ENCODE data around the gene PRKRA.
A peak's percentile ranks its signal among the peaks of the same experiment; 100 is the strongest.
"Not testable (repeated sequence)": the region's sequence is repeated elsewhere in the genome, so short reads cannot be mapped to it uniquely, and the experiment has no call there.

PRKRA gene

DNA sequence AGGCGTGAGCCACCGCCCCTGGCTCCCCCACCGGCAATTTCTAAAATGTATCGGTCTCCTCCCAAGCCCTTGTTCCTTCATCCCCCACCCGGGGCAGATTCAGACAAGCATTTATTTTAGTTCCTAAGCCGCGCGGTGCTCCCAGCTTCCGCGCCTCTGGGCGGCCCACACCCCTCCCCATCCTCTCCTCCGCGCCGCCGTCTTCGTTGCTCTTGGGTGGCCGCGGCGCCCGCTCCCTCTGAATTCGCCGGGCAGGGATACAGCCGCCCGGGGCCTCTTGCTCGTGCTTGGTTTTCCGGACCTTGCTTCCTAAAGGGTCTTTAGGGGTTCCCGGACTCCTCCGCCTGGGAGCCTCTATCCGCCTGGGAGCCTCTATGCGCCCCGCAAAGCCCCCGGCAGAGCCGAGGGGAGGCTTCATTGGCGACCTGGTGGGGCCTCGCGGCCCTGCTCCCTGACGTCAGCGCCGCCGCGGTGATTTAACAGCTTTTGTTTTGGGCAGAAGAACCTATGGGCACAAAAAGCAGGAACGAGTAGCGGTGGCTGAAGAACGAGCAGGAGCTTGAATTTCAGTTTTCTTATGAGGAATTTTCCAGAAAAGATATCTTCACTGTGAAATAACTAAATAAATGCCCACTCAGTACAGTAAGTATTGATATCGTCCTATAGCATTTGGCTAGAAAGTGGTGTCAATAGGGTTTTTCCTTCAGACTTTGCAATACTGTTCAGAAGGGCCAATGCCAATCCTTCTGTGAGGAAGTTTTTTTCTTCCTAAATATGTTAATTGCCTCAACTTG lies 37.3 kb downstream of the PRKRA start:
- DNase-seq: peak; percentile 63

DNA sequence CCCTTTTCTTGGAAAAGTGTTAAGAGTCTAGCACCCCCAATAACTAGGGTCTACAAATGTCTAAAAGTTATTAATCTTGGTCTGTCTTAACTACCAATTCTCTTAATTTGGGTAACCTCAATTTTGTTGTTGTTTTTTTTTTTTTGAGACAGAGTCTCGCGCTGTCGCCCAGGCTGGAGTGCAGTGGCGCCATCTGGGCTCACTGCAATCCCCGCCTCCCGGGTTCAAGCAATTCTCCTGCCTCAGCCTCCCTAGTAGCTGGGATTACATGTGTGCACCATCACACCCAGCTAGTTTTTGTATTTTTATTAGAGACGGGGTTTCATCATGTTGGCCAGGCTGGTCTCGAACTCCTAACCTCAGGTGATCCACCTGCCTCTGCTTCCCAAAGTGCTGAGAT lies 38.5 kb downstream of the PRKRA start:
- not testable (repeated sequence) for DNase-seq

- DNase-seq: no peak
Measured at GRCh38 chr2:178412047-178412446, 38.9 kb downstream of the PRKRA start.

- DNase-seq: no peak
Measured at GRCh38 chr2:178409261-178409660, 41.7 kb downstream of the PRKRA start.

DNA sequence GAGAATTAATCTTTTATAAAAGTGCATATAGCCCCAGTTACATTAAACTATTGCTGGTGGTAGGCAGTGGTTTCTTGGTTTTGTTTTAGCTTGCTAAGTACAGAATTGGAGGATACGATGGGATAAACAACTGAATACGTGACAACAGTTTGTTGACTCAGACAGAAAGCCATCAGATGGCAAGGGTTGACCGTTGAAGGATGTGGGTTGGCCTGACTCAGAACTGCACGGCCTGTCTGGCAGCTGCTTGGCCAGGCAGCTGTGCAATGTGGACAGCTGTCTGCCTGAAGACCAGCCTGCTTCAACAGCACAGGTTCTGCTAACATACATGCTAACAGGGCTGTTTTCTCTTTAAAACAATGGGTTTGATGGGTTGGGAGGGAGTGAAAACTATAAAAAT lies 46.6 kb downstream of the PRKRA start:
- no peak for DNase-seq

GRCh38 chr2:178403671-178404306 lies 47.2 kb downstream of the PRKRA start:
- no peak for DNase-seq

- DNase-seq: no peak
Measured at GRCh38 chr2:178401994-178402437, 49.0 kb downstream of the PRKRA start.

DNA sequence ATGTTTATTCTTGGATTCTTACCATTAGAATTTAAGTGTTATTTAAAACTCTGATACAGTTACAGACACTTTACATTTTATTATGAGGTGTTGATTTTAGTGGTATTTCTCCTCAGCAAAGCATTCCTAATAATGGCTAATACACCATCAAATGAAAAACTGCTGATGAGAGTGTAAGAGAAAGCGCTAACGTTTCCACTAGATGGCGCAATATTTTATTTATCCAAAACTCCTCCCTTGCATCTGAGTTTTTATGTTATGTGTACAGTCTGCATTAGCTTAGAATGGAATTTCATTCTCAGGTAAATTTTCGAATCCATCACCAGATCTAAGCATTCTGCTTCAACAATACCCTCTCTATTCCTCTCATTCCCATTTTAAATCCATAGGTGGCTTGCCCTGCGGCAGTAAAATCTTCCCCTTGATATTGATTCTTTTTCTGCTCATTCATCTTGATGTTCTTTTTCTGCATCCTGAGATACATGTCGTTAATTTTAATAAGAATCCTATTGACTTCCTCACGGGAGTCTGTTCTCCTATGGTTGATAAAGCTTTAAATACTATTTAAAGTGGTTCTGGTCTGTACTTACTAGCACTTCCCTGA lies 53.9 kb downstream of the PRKRA start:
- DNase-seq: no peak

- no peak for DNase-seq
Measured at GRCh38 chr2:178395941-178396570, 54.9 kb downstream of the PRKRA start.

DNA sequence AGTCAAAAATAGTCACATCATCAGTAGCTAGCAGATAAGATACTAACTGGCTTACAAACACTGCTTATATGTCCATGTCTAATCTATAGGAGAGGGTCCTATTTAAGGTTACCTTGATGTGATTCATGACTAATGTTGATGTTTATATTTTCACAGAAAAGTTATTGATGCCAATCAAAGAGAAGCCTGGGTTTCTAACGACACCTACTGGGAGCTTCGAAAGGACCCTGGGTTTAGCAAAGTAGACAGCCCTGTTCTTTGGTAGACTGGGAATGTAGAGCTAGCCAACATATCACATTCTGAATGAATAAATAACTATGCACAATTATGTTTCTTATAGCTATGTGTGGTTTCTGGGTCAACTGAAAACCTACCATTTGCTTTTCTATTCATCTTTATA lies 55.7 kb downstream of the PRKRA start:
- no peak for DNase-seq

- no peak for DNase-seq
Measured at GRCh38 chr2:178394859-178395258, 56.1 kb downstream of the PRKRA start.

DNA sequence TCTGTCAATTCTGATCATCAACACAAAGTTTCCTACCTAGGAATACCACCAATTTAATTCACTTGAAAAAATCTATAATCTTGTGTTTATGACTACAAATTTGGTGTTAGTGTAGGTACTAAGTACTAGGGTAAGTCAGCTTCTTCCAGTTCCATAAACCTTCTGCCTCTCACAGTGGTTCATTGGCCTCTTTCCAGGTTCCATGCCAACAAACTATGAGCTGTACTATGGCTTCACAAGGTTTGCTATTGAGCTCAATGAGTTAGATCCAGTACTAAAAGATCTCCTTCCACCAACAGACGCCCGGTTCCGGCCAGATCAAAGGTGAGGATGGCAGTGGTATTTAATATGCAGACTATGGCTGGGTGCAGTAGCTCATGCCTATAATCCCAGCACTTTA lies 58.8 kb downstream of the PRKRA start:
- no peak for DNase-seq

DNA sequence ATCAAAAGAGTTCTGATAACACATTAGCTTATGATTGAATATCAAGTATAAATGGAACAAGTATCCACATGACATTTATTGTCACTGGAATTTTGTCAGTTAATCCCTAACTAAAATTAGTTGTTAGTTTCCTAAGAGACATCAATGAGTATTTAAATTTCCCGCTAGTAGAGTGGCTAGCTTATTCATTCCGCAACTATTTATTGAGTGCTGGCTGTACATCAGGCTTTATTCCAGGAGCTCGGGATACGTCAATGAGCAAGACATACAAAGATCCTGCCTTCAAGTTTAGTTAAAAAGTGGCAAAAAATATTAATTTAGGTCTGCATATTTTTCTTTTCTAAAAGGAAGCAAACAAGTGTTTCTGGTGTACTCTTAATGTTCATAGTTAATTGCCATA lies 59.3 kb downstream of the PRKRA start:
- DNase-seq: no peak

- no peak for DNase-seq
Measured at GRCh38 chr2:178388287-178388686, 62.7 kb downstream of the PRKRA start.

DNA sequence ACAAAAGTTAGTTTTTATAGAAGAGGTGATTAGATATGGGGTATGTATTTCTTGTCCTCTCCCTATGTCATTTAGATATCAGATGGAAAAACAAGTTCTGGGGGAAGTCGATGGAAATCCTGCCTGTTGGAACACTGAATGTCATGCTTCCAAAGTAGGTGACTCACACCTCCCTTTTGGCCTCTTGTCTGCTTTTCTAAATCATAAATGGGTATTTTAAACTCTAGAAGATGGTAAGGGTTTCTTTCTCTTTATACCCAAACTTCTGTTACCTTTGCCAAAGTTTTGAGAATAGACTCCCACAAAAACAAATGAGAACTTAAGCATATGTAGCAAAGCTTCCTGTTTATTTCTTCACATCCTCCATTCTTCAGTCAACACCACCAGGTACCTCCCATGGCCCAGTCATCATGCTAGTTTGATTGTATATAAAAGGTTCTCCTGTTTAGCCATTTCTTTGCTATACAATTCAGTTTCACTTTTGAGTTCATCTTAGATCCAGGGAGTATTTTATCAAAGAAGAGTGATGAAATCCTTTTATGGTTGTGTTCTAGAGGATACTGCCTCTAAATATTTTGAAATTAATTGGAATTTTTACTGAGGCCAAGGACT lies 63.9 kb downstream of the PRKRA start:
- no peak for DNase-seq

DNA sequence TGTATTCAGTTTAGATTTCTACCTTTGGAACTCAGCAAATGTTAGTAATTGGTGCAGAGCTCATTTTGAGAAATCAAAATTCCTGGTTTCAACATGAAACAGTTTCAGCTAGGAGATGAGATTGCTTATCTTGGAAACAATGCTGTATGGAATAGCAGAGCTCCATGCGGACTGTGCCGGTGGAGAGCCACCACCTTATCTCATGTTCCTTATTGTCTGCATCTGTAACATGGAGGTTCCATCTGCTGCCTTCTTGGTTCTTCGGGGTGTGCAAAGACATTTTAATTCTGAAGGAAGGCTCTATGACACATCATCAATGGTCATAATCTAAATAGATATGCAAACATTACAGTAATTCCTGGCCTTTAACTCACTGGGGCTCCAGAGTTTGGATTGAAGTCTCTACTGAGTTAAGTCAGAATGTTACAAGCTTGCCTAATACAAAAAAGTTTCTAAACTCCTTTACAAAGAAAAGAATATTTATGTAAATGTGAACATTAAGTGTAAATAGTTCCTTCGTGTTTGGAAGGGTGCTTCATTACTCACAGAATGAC lies 65.3 kb downstream of the PRKRA start:
- DNase-seq: no peak

- DNase-seq: no peak
Measured at GRCh38 chr2:178383718-178384117, 67.3 kb downstream of the PRKRA start.
